ENCODE results near the gene VTI1A.

GRCh38 chr10:112409755-112410154, 37.3 kb upstream of the VTI1A start:
- TF ChIP-seq CTCF (conservative IDR thresholded peaks at IDR 0.05; ENCODE audit: low read depth, low read length) = no peak
- TF ChIP-seq MXI1 (IDR thresholded peaks at IDR 0.05; ENCODE audit: borderline replicate concordance, low read depth, low read length) = no peak
- TF ChIP-seq POLR2A (IDR thresholded peaks at IDR 0.05; ENCODE audit: low read depth, low read length) = no peak
- TF ChIP-seq USF2 (IDR thresholded peaks at IDR 0.05; ENCODE audit: low read depth, low read length) = no peak
- no peak for TF ChIP-seq CEBPB (IDR thresholded peaks at IDR 0.05; ENCODE audit: low read depth, low read length)
- no peak for TF ChIP-seq RFX5 (IDR thresholded peaks at IDR 0.05; ENCODE audit: low read depth, low read length)
- TF ChIP-seq BHLHE40 (IDR thresholded peaks at IDR 0.05; ENCODE audit: low read depth, low read length) = no peak
- no peak for TF ChIP-seq ELK1 (IDR thresholded peaks at IDR 0.05; ENCODE audit: borderline replicate concordance, low read depth, low read length)
- TF ChIP-seq SMC3 (IDR thresholded peaks at IDR 0.05; ENCODE audit: low read depth, low read length) = no peak

All from IMR-90 (cell line).